HepG2 (cell line): Measurements from ENCODE around the gene PHF14. TPM values are rescaled to one million over a fixed set of nuclear protein-coding genes. Genes with fewer than 3 reads are reported as not detected.

Source experiments
- ZBTB44 ChIP-seq: sonication (generic); formaldehyde crosslinking; IDR thresholded peaks from 2 replicates; pipeline ENCODE4 v1.4.0; 2020; ENCODE audit warnings: missing genetic modification reagents
- ZHX2 ChIP-seq, 2 experiments: sonication (generic) in 1 of 2; formaldehyde crosslinking in 1 of 2; IDR thresholded peaks; 2 replicates each; pipeline versions ENCODE4 v1.6.1 to v1.9.0; 2014 to 2022; ENCODE audit warnings: antibody characterized with exemption in 1 of 2, borderline replicate concordance in 1 of 2, inconsistent platforms in 1 of 2, low read depth in 1 of 2, missing genetic modification reagents in 1 of 2
- polyA plus RNA-seq, 8 experiments: library from polyadenylated mRNA; depleted of rRNA in 3 of 8; stranded (reverse) in 7 of 8; unstranded in 1 of 8; fragments of >200 nt; fragmentation: Illumina TruSeq in 4 of 8; extraction: Trizol in 4 of 8; gene quantifications; 2 replicates each; pipeline versions ENCODE4 v1.2.1 to v1.2.3, GENCODE V29; 2011 to 2016; ENCODE audit warnings: low read depth in 4 of 8, missing spikeins in 1 of 8, mixed read lengths in 1 of 8; ENCODE audit not compliant: insufficient read depth in 1 of 8
- total RNA-seq, 5 experiments: library from RNA; depleted of rRNA; stranded (reverse); fragments of >200 nt; fragmentation: Illumina TruSeq; extraction: Trizol; gene quantifications; 2 replicates each; pipeline ENCODE4 v1.2.3, GENCODE V29; 2016; ENCODE audit warnings: low read depth in 1 of 5

The PHF14 gene
- total and polyA plus RNA-seq, 2 of the 13 experiments (the other 11 are each of a cell fraction or from before 2014, with no cell fraction given): 18.9 to 68.7 TPM

GRCh38 chr7:10972174-10972573 is 1.5 kb upstream of the PHF14 start (continued):
- TF ChIP-seq ZHX2 (IDR thresholded peaks at IDR 0.05; ENCODE audit: low read depth) (no peak), ZHX2 (CRISPR knock-in tag; IDR thresholded peaks at IDR 0.05; ENCODE audit: borderline replicate concordance) (no peak), ZBTB44 (CRISPR knock-in tag) (no peak)
